Measurements from ENCODE around the gene CCDC194. TPM values are rescaled to one million over a fixed set of nuclear protein-coding genes. Genes with fewer than 3 reads are reported as not detected.
"Not testable (repeated sequence)": the region's sequence is repeated elsewhere in the genome, so short reads cannot be mapped to it uniquely, and the experiment has no call there.

CCDC194 gene
- total and polyA plus RNA-seq, 5 experiments from 2014 or later = 2.4 to 3.4 TPM; not detected in 3

DNA sequence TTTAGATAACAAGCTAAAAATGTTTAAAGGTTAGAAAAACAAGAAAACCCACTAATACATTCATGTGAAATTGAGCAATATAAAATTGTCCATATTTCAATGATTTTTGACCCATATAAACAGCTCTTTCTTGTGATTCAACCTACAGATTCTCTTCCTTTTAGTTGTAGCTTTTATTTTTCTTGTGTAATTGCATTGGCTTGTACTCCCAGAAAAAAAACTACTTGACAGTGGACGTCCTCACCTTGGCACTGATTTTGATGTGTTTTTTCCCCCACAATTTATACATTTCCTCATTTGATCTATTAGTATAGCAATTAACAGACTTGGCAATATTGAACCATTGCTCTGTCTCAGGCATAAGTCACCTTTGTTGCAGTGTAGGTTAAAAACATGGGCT, 4.7 kb downstream of the CCDC194 start:
- Mint-ChIP-seq H3K4me3 (peak overlapping the region in 6 of 10 donors; percentile 1 to 59 (median 22)), H3K36me3 (no peaks in the 10 kb centered on the region), H3K4me1 (peaks cover 8 to 22% (median 18%) of the 10 kb centered on the region in 4 donors), H3K9me3 (peaks cover 0 to 3% (median 0%) of the 10 kb centered on the region in 9 donors), H3K27me3 (no peaks in the 10 kb centered on the region), H3K27ac (peak overlapping the region in 2 of 10 donors; percentile 16 to 72)
- DNase-seq (no peak), ATAC-seq (no peak)
- POLR2A ChIA-PET = interaction anchor here (0.5 to 1.6 kb wide), 6 partner anchors 30 to 109 kb away, joined by 3 to 5 read pairs (median 4); partner anchors contain the start of genes ABHD8 and ANO8

DNA sequence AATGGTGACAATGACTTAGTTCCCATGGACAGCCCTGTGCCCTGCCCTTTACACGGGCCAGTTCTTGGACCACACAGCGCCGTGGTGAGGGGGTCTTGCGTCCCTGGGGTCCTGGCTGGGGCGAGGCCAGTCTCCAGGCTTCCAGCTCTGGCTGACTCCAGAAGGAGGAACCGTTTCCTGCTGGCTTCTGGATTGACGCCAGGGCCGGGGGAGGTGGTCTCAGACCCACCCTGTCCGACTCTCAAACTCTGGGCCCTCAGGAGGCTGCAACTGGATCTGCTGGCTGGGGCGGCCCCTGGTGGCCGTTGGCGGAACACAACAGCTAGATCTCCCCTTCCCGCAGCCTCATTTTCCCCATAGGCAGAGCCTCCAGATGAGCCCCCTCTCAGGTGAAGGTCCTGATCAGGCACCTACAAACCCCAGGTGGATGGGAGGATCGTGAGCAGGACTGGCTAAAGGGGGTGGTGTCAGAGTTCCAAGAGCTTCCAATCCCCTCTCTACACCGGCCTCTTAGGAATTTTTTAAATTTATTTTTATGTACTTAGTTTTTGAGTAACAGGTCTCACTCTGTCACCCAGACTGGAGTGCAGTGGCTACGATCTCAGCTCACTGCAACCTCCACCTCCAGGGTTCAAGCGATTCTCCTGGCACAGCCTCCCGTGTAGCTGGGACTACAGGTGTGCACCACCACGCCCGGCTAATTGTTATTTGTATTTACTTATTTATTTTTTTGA, 8.0 kb downstream of the CCDC194 start:
- peaks cover 4 to 20% (median 14%) of the 10 kb centered on the region in 4 donors for H3K4me1 Mint-ChIP-seq
- no peak overlapping the region for H3K4me3 Mint-ChIP-seq
- no peaks in the 10 kb centered on the region for H3K27me3 Mint-ChIP-seq
- ATAC-seq = peak; percentile 43 to 53
- H3K9me3 Mint-ChIP-seq = peaks cover 0 to 3% (median 0%) of the 10 kb centered on the region in 9 donors
- H3K27ac Mint-ChIP-seq = peak overlapping the region in 1 of 10 donors; percentile 15
- peak; percentile 35 to 79 (median 60) for DNase-seq
- H3K36me3 Mint-ChIP-seq = no peaks in the 10 kb centered on the region
- POLR2A ChIA-PET = interaction anchor here (0.6 to 2.9 kb wide), 3 partner anchors 93 to 825 kb away, joined by 3 to 9 read pairs (median 5); no protein-coding TSS in a partner anchor

DNA sequence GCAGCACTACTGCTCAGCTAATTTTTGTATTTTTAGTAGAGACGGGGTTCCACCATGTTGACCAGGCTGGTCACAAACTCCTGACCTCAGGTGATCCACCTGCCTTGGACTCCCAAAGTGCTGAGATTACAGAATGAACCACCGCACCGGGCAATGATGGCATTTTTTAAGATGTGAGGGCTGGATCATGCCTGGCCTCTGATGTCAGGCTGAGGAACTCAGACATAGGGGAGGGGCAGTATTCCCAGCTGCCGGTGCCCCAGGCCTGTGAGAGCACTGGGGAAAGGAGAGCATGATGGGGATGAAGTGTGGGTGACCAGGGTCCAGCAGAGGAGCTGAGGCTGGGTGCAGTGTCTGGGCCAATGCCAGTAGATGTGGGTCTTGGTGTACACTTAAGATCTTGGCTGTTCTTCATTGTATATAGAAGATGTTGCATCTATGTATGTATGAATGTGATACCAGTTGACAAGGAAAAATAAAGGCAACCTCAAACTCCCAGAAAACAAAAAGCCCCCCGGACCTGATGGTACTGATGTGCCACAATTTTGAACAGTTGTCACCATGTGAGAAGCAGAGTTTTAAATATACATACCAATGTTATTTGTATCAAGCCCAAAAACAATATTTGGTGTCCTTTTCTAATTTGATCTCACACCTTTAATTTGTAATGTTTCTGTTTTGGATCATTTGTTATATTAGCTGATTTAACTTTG, 13.4 kb downstream of the CCDC194 start:
- Mint-ChIP-seq H3K4me1 (peaks cover 1 to 21% (median 11%) of the 10 kb centered on the region in 4 donors), H3K4me3 (peak overlapping the region in 2 of 10 donors; percentile 1 to 18), H3K27me3 (peaks cover 0 to 16% (median 8%) of the 10 kb centered on the region in 5 donors), H3K9me3 (peaks cover 0 to 3% (median 0%) of the 10 kb centered on the region in 9 donors), H3K27ac (peak overlapping the region in 1 of 10 donors; percentile 34), H3K36me3 (peaks cover 0 to 3% (median 0%) of the 10 kb centered on the region in 3 donors)
- POLR2A ChIA-PET = interaction anchor here (0.5 to 0.7 kb wide), 2 partner anchors 150 to 298 kb away, joined by 4 to 8 read pairs; no protein-coding TSS in a partner anchor
- no peak for DNase-seq
- no peak for ATAC-seq

DNA sequence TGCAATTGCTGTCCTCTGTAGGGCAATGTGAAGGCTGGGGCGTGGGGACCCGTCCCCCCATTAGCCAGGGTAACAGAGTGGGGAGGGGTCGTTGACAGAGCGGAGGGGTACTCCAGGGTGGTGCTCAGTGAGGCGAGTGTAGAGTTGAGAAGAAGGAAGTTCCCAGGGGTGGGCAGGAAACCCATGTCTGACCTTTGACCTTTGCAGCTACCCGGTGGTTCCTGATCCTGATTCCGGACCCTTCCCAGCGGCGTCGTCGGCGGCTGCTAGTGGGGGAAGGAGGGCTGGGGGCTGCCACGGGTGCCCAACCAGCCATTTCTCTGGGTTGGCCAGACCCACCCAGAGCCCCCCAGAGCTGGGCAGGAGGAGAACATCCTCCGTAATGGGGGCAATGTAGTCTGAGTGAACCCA, 14.8 kb downstream of the CCDC194 start:
- Mint-ChIP-seq H3K4me1 (peaks cover 1 to 21% (median 11%) of the 10 kb centered on the region in 4 donors), H3K27me3 (peaks cover 0 to 18% (median 8%) of the 10 kb centered on the region in 5 donors), H3K27ac (peak overlapping the region in 2 of 10 donors; percentile 71 to 79), H3K4me3 (no peak overlapping the region), H3K9me3 (peaks cover 0 to 3% (median 0%) of the 10 kb centered on the region in 9 donors), H3K36me3 (peaks cover 0 to 3% (median 0%) of the 10 kb centered on the region in 3 donors)
- ATAC-seq (no peak), DNase-seq (no peak)
- POLR2A ChIA-PET = no interaction called here

DNA sequence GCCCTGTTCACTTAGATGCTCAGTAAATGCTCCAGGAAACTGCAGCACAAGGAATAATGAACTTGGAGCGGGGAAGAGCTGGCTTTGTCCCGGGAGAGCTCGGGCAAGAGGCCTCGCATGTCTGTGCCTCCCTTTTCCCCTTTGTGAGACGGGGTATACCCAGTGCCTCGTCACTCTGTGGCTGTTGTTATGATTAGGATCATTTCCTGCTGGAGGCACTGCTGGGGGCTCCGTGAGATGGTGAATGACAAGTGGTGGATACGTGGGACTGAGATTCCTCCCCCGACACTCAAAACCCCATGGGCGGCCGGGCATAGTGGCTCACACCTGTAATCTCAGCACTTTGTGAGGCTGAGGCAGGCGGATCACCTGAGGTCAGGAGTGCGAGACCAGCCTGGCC, 15.7 kb downstream of the CCDC194 start:
- H3K27ac Mint-ChIP-seq = no peak overlapping the region
- H3K9me3 Mint-ChIP-seq = peaks cover 0 to 3% (median 0%) of the 10 kb centered on the region in 9 donors
- peaks cover 1 to 18% (median 11%) of the 10 kb centered on the region in 4 donors for H3K4me1 Mint-ChIP-seq
- H3K27me3 Mint-ChIP-seq = peaks cover 0 to 18% (median 8%) of the 10 kb centered on the region in 5 donors
- ATAC-seq (no peak), DNase-seq (no peak)
- H3K36me3 Mint-ChIP-seq = peaks cover 0 to 3% (median 0%) of the 10 kb centered on the region in 3 donors
- POLR2A ChIA-PET = interaction anchor here (0.6 kb wide), 1 partner anchor 414 kb away, joined by 3 read pairs; no protein-coding TSS in a partner anchor
- no peak overlapping the region for H3K4me3 Mint-ChIP-seq

DNA sequence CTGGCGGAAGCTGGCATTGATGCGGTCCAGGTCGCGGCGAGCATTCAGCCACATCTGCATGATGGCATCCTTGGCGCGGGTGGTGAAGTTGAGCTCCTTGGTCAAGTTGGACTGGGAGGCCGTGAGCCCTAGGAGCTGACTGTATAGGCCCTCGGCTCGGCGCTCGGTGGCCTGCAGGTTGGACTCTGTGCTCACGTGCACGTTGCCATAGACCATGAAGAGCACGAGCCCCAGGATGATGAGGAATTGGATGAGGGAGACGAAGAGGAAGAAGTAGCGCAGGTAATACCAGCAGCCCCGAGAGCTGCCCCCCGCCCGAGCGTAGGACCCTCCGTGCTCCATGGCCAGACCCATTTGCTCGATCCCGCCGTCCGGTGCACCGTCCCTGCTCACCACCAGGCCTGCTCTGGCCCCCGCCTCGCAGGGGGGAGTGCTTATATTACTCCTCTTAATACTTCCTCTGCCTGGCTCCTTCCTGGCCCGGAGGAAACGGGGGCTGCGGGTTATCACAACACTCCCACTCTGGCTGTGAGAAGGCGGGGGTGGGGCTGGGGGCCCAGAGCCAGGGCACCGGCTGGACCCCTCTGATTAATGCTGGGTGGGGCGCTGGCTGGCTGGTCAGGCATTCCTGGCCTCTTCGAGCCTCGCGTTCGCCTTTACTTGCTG, 16.9 kb downstream of the CCDC194 start, which contains the start of gene PLVAP:
PLVAP (minus strand) TSS at position 408 of the 666 bp plus-strand sequence; CDS start at position 354, 54 bp downstream.
- DNase-seq = no peak
- Mint-ChIP-seq H3K4me1 (peaks cover 0 to 9% (median 4%) of the 10 kb centered on the region in 4 donors), H3K9me3 (peaks cover 0 to 3% (median 0%) of the 10 kb centered on the region in 9 donors), H3K36me3 (peaks cover 0 to 3% (median 0%) of the 10 kb centered on the region in 3 donors), H3K27ac (peak within 1 kb of the TSS in 1 of 10 donors; percentile 62), H3K4me3 (no peak within 1 kb of the TSS), H3K27me3 (peaks cover 0 to 18% (median 8%) of the 10 kb centered on the region in 5 donors)
- POLR2A ChIA-PET = no interaction called here
- ATAC-seq = no peak

DNA sequence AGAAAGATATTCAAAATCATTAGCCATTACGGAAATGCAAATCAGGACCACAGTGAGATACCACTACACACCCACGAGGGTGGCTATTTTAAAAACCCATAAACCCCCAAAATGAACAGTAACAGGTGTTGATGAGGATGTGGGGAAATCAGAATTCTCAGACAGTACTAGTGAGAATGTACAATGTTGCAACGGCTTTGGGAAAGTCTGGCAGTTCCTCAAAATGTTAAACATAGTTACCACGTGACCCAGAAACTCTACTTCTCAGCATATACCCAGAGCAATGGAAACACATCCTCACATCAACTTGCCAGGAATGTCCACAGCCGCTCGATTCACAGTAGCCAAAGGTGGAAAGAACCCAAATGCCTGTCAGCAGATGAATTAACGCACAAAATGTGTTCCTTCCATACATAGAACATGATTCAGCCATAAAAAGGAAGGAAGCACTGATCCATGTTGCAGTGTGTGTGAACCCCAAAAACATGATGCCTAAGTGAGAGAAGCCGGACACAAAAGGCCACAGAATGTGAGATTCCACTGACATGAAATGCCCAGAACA, 23.9 kb downstream of the CCDC194 start:
- H3K36me3 Mint-ChIP-seq = no peaks in the 10 kb centered on the region
- peaks cover 0 to 12% (median 5%) of the 10 kb centered on the region in 5 donors for H3K27me3 Mint-ChIP-seq
- no peak for DNase-seq
- H3K4me1 Mint-ChIP-seq = peaks cover 0 to 12% (median 2%) of the 10 kb centered on the region in 4 donors
- no peaks in the 10 kb centered on the region for H3K9me3 Mint-ChIP-seq
- H3K27ac Mint-ChIP-seq = peak overlapping the region in 1 of 10 donors; percentile 8
- POLR2A ChIA-PET = no interaction called here
- ATAC-seq = no peak
- H3K4me3 Mint-ChIP-seq = no peak overlapping the region

DNA sequence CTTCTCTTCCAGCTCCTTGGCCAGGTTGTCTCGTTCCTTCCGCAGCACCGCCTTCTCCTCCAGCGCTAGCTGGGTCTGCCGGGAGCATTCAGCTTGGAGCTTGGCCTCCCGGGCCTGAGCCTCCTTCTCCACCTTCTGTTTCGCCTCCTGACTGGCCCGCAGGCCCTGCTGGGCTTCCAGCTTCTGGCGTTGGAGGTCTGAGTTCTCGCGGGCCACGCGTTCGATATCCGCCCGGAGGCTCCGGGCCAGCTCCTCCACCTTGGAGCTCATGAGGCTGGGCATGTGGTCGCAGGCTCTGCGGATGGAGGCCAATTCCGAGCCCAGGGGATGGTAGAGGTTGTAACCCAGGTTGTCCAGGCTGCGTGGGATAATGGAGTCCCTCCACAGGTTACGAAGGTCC, 28.6 kb downstream of the CCDC194 start:
- peaks cover 0 to 13% (median 6%) of the 10 kb centered on the region in 5 donors for H3K27me3 Mint-ChIP-seq
- no peak overlapping the region for H3K27ac Mint-ChIP-seq
- POLR2A ChIA-PET = no interaction called here
- no peaks in the 10 kb centered on the region for H3K9me3 Mint-ChIP-seq
- ATAC-seq (no peak), DNase-seq (no peak)
- no peak overlapping the region for H3K4me3 Mint-ChIP-seq
- peaks cover 0 to 9% (median 3%) of the 10 kb centered on the region in 4 donors for H3K4me1 Mint-ChIP-seq
- H3K36me3 Mint-ChIP-seq = no peaks in the 10 kb centered on the region

DNA sequence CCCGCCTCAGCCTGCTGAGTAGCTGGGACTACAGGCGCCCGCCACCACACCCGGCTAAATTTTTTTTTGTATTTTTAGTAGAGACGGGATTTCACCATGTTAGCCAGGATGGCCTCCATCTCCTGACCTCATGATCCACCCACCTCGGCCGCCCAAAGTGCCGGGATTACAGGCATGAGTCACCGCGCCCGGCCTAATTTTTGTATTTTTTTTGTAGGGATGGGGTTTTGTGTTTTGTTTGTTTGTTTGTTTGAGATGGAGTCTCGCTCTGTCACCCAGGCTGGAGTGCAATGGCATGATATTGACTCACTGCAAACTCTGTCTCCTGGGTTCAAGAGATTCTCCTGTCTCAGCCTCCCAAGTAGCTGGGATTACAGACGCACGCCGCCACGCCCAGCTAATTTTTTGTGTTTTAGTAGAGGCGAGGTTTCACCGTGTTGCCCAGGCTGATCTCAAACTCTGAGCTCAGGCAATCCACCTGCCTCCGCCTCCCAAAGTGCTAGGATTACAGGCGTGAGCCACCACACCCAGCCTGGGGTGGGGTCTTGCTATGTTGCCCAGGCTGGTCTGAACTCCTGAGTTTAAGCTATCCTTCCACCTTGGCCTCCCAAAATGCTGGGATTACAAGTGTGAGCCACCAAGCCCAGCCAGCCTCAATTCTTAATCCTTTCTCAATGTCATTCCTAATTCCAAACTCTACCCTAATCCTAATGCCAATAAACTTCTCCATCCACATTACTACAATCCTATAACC, 30.0 kb downstream of the CCDC194 start:
- H3K9me3 Mint-ChIP-seq, DNase-seq, ATAC-seq, H3K27me3 Mint-ChIP-seq, H3K4me1 Mint-ChIP-seq, H3K4me3 Mint-ChIP-seq, H3K36me3 Mint-ChIP-seq, POLR2A ChIA-PET, H3K27ac Mint-ChIP-seq: not testable (repeated sequence)

DNA sequence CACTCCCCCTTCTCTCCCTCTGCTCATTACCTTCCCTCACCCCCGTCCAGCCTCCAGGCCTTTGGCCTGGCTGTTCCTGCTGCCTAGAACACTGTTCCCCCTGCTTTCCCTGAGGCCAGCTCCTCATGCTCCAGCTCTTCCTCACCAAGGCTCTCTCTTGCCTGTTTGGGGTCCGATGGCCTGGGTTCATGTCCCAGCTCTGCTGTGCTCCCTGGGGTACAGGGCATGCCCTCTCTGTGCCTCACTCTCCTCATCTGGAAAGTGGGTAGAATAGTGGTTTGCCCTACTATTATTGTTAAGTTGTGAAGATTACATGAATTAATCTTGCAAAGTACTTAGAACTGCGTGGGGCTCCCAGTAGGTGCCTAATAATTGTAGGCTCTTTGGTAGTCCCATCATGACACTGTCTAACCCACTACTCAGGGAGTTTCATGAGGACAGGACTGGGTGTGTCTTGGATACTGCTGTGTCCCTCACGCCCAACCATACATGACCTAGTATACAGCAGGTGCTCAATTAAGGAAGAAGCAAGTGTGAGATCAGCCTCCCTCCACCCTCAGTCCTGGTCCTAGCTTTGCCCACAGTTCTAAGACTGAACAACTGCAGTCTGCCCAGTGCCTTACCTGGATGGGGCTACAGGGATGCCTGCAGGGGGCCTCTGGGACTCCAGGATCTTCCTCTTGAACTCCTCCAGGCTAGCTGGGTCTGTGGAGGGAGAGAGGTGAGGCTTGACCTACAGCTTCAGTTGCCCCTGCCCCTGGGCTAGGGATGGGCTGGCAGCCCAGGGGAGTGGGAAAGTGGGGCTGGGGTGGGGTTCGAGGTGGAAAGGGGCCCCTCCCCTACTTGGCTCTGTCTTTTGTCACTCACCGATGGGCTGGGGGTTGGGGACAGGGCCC, 33.8 kb downstream of the CCDC194 start:
- ATAC-seq (no peak), DNase-seq (no peak)
- no peak overlapping the region for H3K4me3 Mint-ChIP-seq
- H3K36me3 Mint-ChIP-seq = no peaks in the 10 kb centered on the region
- H3K27ac Mint-ChIP-seq = peak overlapping the region in 1 of 10 donors; percentile 66
- no peaks in the 10 kb centered on the region for H3K9me3 Mint-ChIP-seq
- H3K27me3 Mint-ChIP-seq = peaks cover 0 to 6% (median 1%) of the 10 kb centered on the region in 5 donors
- POLR2A ChIA-PET = no interaction called here
- H3K4me1 Mint-ChIP-seq = peaks cover 0 to 4% (median 0%) of the 10 kb centered on the region in 4 donors

DNA sequence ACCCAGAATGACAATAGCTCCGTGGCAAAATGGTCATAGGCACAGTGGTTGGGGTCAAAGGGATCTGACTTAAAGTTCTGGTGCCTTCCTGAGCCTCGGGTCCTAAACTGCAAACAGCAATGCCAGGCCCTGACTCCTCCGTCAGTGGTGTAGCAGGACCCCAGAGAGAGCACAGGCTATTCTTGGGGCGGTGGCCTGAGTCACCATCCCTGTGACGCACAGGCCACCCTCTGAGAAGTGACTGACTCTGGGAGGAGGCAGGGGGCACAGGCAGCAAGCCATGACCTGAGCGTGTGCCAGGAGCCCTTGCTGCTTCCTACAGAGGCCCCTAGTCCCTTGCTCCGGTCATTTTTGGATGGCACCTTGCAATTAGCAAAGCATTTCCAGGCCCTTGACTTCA, 35.6 kb downstream of the CCDC194 start:
- DNase-seq (no peak), ATAC-seq (no peak)
- Mint-ChIP-seq H3K27ac (no peak overlapping the region), H3K4me3 (no peak overlapping the region), H3K9me3 (no peaks in the 10 kb centered on the region), H3K27me3 (peaks cover 0 to 4% (median 1%) of the 10 kb centered on the region in 5 donors), H3K36me3 (no peaks in the 10 kb centered on the region), H3K4me1 (peaks cover 0 to 4% (median 0%) of the 10 kb centered on the region in 4 donors)
- POLR2A ChIA-PET = no interaction called here
